ENCODE measurements around the gene FAM81A.

GRCh38 chr15:59388670-59389069 lies 49.3 kb upstream of the FAM81A start:
- no peak for TF ChIP-seq CTCF (IDR thresholded peaks at IDR 0.05)
- TF ChIP-seq POLR2A (IDR thresholded peaks at IDR 0.05), result no peak
